ENCODE results near the gene RAMP2. TPM values are rescaled to one million over a fixed set of nuclear protein-coding genes. Genes with fewer than 3 reads are reported as not detected.
A peak's percentile ranks its signal among the peaks of the same experiment; 100 is the strongest.

The RAMP2 gene
- total and polyA plus RNA-seq, 2 of the 13 experiments (the other 11 are each of a cell fraction or from before 2014, with no cell fraction given) = 1.4 to 5.2 TPM

DNA sequence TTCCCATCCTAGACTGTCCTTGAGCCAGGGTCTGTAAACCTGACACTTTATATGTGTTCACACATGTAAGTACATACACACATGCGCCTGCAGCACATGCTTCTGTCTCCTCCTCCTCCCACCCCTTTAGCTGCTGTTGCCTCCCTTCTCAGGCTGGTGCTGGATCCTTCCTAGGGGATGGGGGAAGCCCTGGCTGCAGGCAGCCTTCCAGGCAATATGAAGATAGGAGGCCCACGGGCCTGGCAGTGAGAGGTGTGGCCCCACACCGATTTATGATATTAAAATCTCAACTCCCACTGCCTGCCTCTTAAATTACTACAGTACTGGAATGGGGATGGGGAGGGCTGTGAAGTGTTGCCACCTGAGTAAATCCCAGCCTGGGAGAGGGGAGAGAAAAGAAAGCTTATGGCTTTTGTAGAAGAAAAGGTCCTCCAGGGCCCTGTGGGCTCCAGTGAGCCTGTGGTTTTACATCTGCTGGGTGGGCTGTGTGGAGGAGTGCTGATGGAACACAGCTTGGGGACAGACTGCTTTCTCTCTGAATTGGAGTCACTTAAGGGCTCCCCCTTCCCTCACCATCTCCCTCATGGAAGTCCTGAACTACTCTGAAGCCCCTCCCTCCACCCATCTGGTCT lies 18.4 kb downstream of the RAMP2 start (continued):
- TF ChIP-seq, protein P1, sequence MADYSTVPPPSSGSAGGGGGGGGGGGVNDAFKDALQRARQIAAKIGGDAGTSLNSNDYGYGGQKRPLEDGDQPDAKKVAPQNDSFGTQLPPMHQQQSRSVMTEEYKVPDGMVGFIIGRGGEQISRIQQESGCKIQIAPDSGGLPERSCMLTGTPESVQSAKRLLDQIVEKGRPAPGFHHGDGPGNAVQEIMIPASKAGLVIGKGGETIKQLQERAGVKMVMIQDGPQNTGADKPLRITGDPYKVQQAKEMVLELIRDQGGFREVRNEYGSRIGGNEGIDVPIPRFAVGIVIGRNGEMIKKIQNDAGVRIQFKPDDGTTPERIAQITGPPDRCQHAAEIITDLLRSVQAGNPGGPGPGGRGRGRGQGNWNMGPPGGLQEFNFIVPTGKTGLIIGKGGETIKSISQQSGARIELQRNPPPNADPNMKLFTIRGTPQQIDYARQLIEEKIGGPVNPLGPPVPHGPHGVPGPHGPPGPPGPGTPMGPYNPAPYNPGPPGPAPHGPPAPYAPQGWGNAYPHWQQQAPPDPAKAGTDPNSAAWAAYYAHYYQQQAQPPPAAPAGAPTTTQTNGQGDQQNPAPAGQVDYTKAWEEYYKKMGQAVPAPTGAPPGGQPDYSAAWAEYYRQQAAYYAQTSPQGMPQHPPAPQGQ (CRISPR knock-in tag; IDR thresholded peaks at IDR 0.05; ENCODE audit: borderline replicate concordance) = no peak; the same call in 1 of the 2 replicates
- TF ChIP-seq ZFP36L2 (CRISPR knock-in tag; IDR thresholded peaks at IDR 0.05) (no peak), IKZF4 (CRISPR knock-in tag; IDR thresholded peaks at IDR 0.05; ENCODE audit: borderline replicate concordance, low read depth, not compliant biosample characterization) (no peak), SUZ12 (IDR thresholded peaks at IDR 0.05; ENCODE audit: low read depth, low read length) (no peak), KDM5A (IDR thresholded peaks at IDR 0.05; ENCODE audit: borderline replicate concordance, low read length) (no peak), ZNF468 (CRISPR knock-in tag; IDR thresholded peaks at IDR 0.05) (no peak), ZNF841 (CRISPR knock-in tag; IDR thresholded peaks at IDR 0.05; ENCODE audit: borderline replicate concordance) (no peak), ARNT2 (CRISPR knock-in tag; IDR thresholded peaks at IDR 0.05; ENCODE audit: low read depth) (no peak), PHF21A (CRISPR knock-in tag; IDR thresholded peaks at IDR 0.05) (no peak), ZNF7 (CRISPR knock-in tag; IDR thresholded peaks at IDR 0.05) (no peak), ETV6 (CRISPR knock-in tag; conservative IDR thresholded peaks at IDR 0.05) (no peak), ZFX (CRISPR knock-in tag; IDR thresholded peaks at IDR 0.05; ENCODE audit: low read depth) (no peak; the same call in 1 of the 2 replicates), PLRG1 (conservative IDR thresholded peaks at IDR 0.05) (no peak)
- TF ChIP-seq, protein P2, sequence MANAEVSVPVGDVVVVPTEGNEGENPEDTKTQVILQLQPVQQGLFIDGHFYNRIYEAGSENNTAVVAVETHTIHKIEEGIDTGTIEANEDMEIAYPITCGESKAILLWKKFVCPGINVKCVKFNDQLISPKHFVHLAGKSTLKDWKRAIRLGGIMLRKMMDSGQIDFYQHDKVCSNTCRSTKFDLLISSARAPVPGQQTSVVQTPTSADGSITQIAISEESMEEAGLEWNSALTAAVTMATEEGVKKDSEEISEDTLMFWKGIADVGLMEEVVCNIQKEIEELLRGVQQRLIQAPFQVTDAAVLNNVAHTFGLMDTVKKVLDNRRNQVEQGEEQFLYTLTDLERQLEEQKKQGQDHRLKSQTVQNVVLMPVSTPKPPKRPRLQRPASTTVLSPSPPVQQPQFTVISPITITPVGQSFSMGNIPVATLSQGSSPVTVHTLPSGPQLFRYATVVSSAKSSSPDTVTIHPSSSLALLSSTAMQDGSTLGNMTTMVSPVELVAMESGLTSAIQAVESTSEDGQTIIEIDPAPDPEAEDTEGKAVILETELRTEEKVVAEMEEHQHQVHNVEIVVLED (CRISPR knock-in tag; IDR thresholded peaks at IDR 0.05; ENCODE audit: borderline replicate concordance) = 0 out of 2 replicates have a peak, but pooled peaks have one; percentile 63
- TF ChIP-seq, protein P3, sequence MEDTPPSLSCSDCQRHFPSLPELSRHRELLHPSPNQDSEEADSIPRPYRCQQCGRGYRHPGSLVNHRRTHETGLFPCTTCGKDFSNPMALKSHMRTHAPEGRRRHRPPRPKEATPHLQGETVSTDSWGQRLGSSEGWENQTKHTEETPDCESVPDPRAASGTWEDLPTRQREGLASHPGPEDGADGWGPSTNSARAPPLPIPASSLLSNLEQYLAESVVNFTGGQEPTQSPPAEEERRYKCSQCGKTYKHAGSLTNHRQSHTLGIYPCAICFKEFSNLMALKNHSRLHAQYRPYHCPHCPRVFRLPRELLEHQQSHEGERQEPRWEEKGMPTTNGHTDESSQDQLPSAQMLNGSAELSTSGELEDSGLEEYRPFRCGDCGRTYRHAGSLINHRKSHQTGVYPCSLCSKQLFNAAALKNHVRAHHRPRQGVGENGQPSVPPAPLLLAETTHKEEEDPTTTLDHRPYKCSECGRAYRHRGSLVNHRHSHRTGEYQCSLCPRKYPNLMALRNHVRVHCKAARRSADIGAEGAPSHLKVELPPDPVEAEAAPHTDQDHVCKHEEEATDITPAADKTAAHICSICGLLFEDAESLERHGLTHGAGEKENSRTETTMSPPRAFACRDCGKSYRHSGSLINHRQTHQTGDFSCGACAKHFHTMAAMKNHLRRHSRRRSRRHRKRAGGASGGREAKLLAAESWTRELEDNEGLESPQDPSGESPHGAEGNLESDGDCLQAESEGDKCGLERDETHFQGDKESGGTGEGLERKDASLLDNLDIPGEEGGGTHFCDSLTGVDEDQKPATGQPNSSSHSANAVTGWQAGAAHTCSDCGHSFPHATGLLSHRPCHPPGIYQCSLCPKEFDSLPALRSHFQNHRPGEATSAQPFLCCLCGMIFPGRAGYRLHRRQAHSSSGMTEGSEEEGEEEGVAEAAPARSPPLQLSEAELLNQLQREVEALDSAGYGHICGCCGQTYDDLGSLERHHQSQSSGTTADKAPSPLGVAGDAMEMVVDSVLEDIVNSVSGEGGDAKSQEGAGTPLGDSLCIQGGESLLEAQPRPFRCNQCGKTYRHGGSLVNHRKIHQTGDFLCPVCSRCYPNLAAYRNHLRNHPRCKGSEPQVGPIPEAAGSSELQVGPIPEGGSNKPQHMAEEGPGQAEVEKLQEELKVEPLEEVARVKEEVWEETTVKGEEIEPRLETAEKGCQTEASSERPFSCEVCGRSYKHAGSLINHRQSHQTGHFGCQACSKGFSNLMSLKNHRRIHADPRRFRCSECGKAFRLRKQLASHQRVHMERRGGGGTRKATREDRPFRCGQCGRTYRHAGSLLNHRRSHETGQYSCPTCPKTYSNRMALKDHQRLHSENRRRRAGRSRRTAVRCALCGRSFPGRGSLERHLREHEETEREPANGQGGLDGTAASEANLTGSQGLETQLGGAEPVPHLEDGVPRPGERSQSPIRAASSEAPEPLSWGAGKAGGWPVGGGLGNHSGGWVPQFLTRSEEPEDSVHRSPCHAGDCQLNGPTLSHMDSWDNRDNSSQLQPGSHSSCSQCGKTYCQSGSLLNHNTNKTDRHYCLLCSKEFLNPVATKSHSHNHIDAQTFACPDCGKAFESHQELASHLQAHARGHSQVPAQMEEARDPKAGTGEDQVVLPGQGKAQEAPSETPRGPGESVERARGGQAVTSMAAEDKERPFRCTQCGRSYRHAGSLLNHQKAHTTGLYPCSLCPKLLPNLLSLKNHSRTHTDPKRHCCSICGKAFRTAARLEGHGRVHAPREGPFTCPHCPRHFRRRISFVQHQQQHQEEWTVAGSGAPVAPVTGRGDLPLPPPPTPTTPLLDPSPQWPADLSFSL (CRISPR knock-in tag; IDR thresholded peaks at IDR 0.05) = no peak
- TF ChIP-seq, protein P4, sequence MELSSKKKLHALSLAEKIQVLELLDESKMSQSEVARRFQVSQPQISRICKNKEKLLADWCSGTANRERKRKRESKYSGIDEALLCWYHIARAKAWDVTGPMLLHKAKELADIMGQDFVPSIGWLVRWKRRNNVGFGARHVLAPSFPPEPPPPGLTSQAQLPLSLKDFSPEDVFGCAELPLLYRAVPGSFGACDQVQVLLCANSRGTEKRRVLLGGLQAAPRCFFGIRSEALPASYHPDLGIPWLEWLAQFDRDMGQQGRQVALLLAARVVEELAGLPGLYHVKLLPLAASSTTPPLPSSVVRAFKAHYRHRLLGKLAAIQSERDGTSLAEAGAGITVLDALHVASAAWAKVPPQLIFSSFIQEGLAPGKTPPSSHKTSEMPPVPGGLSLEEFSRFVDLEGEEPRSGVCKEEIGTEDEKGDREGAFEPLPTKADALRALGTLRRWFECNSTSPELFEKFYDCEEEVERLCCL (CRISPR knock-in tag; IDR thresholded peaks at IDR 0.05; ENCODE audit: borderline replicate concordance) = no peak
